Activated CD4-positive, alpha-beta T cell treated with anti-CD3 and anti-CD28 coated beads, Interleukin-2, amount 50 U/mL, for 4 hours (primary cell): ENCODE data around the gene ACR.

Source experiments
- DNase-seq, 2 experiments: peaks; one replicate each; pipeline ENCODE4 v3.0.0-alpha.2; 2020

ACR gene

DNA sequence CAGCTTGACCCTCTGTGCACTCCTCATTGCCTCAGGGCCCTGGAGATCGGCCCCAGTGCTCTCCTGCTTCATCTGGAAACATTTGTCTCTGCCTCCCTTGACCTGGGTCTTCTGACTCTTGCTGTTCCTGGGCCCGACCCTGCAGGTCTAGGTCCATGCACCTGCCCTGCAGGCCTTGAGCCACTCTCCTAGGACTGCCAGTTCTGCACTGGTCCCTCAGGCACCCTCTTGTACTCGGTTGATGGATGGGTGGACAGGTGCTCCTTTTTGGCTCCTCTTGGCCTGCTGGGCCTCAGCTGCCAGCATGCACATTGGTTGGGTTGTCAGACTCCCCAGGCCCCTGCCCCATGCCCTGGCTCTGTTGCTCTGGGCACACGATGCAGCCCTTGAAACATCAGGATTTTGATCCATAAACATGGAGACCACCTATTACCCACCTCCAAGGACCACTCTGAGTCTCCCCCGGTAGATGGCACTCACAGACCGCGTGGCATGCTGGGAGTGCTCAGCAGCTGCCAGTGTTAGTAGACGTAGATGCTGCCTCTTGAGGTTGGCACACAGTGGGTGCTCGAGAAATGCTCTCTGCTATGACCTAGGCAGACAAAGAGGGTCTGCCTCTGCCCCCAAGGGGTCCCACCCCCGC is 20.2 kb upstream of the ACR start:
- DNase-seq: no peak

DNA sequence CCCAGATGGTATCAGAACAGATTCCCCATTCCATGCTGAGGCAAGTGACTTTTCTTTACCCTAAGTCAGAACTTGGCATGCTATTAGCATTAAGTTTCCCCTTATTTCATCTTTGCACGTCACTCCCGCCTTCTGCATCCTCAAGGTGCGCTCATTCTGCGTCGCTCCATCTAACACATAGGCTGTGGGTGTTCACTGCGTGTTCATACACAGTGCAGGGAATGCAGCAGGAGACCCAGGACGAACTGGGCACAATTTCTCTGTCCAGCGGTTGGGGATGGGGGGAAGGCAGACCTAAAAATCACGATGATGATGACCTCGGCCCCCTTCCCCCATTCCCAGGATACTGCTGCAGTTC is 19.7 kb upstream of the ACR start:
- DNase-seq: no peak

GRCh38 chr22:50719814-50720300 is 18.1 kb upstream of the ACR start:
- DNase-seq: no peak

DNA sequence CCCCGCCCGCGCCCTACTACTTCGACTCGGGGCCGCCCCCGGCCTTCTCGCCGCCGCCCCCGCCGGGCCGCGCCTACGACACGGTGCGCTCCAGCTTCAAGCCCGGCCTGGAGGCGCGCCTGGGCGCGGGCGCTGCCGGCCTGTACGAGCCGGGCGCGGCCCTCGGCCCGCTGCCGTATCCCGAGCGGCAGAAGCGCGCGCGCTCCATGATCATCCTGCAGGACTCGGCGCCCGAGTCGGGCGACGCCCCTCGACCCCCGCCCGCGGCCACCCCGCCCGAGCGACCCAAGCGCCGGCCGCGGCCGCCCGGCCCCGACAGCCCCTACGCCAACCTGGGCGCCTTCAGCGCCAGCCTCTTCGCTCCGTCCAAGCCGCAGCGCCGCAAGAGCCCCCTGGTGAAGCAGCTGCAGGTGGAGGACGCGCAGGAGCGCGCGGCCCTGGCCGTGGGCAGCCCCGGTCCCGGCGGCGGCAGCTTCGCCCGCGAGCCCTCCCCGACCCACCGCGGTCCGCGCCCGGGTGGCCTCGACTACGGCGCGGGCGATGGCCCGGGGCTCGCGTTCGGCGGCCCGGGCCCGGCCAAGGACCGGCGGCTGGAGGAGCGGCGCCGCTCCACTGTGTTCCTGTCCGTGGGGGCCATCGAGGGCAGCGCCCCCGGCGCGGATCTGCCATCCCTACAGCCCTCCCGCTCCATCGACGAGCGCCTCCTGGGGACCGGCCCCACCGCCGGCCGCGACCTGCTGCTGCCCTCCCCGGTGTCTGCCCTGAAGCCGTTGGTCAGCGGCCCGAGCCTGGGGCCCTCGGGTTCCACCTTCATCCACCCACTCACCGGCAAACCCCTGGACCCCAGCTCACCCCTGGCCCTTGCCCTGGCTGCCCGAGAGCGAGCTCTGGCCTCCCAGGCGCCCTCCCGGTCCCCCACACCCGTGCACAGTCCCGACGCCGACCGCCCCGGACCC is 17.4 kb upstream of the ACR start:
- no peak for DNase-seq

DNA sequence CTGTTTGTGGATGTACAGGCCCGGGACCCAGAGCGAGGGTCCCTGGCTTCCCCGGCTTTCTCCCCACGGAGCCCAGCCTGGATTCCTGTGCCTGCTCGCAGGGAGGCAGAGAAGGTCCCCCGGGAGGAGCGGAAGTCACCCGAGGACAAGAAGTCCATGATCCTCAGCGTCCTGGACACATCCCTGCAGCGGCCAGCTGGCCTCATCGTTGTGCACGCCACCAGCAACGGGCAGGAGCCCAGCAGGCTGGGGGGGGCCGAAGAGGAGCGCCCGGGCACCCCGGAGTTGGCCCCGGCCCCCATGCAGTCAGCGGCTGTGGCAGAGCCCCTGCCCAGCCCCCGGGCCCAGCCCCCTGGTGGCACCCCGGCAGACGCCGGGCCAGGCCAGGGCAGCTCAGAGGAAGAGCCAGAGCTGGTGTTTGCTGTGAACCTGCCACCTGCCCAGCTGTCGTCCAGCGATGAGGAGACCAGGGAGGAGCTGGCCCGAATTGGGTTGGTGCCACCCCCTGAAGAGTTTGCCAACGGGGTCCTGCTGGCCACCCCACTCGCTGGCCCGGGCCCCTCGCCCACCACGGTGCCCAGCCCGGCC is 16.7 kb upstream of the ACR start:
- no peak for DNase-seq

DNA sequence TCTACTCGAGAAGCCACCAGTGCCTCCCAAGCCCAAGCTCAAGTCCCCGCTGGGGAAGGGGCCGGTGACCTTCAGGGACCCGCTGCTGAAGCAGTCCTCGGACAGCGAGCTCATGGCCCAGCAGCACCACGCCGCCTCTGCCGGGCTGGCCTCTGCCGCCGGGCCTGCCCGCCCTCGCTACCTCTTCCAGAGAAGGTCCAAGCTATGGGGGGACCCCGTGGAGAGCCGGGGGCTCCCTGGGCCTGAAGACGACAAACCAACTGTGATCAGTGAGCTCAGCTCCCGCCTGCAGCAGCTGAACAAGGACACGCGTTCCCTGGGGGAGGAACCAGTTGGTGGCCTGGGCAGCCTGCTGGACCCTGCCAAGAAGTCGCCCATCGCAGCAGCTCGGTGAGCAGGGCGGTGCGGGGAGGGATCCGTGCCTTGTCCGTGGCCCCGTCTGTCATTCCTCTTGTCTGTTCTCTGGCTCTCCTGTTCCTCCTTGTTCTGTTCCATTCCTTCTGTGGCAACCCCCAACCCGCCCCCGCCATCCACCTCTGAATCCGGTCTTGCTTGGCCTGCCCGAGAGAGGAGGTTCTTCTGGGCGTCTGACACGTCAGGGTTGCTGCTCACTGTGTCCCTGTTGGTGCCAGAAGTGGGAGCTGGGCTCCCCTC is 15.8 kb upstream of the ACR start:
- DNase-seq: no peak

DNA sequence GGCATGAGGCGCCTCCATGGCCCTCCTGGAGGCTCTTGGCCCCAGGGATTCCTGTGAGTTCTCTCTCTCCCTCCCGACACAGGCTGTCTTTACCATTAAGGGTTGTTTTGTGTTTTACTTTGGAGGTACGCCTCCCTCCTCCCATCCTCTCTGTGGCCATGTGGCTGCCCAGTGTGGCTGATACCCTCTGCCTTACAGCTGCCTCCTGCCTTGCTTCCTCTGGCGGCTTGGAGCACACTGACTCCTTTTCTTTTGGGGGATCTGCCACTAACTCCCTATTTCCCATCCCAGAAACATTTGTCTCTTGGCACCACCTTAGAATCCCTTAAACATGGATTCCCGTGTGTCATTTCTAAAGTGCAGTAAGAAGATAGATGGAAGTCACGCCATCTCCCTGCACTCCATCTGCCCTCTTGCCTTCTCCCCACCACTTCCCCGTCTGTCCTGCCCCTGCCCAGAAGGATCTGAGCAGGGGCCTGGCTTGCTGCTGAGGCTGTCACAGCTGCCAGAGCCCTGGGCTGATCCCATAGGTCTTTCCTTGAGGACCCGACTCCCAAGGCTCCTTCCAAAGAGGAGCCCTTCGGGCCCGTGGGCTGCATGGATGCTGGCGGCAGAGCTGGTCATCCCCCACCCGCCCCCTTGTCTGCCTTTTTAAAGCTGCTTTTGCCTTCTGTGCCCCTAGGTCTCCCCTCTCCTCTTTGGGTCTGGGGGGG is 15.1 kb upstream of the ACR start:
- no peak for DNase-seq

DNA sequence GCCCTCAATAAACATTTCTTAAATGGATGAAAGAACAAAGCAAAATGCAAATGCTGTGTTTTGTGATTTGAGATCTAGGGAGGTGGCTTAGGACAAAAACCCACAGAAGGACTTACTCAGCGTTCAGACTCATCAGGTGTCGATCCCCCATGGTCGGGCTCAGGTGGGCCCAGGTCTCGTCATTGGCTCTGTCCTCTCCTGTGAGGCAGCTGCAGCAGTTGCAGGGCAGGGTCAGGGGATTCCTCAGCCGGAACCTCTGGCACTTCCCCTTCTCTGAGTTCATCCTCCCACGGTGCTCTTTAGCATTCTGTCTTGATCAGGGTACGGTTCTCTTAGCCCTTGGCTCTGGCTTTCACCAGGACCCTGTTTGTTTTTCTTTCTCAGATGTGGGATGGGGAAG is 14.0 kb upstream of the ACR start:
- DNase-seq: no peak

DNA sequence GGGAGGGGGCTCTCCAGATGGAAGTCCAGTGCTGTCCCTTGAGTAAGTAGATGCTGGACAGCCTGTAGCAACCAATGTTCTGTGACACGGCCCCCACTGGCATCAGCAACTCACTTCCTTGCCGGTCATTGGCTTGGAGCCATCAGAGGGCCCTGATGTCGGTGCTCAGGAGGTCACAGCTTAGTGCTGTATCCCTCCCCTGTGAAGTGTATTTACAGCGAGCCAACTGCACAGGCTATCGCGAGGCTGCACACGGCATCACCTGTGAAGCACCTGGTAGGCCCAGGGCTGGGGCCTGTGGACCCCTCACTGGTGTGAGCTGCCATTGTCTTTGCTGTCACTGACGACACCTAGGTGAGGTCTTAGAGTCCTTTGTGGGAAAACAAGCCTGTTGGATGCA is 13.4 kb upstream of the ACR start:
- no peak for DNase-seq

DNA sequence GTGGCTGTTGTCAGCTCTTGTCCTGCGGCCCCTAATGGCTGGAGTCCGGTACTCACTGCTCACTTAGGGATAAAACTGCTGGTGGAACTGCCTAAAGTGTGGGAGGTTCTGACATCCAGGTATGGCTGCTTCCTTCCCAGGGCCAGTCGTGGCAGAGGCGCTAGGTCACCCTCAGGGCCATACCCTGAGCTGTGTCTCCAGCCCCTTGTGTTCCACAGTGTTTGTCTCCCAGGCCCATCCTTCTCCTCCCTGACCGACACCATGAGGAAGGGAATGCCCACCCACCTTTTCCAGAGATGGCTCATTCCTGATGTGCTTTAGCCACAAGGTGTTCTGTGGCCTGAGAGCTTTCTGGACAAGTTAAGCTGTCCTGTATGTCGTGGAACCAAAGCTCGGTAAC is 12.4 kb upstream of the ACR start:
- DNase-seq: no peak

- no peak for DNase-seq
Measured at GRCh38 chr22:50726643-50727340, 11.2 kb upstream of the ACR start.

DNA sequence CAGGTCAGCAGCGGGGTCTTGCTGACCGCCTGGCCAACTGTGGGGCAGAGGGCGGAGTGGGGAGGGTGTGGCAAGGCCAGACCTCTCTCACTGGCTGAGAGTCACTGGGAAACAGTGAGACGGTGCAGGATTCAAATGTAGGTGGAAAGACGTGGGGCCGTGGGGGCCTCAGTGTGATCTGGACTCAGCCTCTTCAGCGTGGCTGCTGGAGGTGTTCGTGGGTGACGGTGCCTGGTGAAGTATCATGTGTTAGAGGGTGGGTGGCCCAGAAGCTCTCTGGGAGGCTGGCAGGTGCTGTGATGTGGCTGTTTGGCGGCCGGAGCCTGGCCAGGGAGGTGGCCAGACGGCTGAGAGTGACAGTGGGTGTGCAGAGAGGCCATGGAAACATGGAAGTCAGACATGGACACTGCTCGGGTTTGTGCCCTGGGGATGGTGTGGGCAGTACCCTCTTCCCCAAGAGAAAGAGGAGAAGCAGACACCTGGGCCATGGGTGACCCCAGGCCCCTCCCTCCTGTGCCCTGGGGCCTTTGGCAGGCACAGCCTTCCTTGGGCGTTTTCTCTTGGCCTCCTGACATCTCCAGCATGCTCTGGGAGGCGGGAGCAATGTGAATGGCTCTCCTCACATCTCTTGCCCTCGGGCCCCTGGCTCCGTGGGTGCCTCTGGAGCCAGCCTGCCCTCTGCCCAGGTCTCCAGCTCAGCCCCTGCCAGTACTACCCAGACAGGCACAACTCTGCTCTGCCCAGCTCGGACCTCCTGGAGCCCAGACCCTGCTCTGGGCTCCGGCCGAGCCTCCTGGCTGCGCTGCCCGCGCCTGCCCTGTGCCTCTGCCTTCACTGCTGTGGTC is 10.1 kb upstream of the ACR start:
- DNase-seq: no peak

DNA sequence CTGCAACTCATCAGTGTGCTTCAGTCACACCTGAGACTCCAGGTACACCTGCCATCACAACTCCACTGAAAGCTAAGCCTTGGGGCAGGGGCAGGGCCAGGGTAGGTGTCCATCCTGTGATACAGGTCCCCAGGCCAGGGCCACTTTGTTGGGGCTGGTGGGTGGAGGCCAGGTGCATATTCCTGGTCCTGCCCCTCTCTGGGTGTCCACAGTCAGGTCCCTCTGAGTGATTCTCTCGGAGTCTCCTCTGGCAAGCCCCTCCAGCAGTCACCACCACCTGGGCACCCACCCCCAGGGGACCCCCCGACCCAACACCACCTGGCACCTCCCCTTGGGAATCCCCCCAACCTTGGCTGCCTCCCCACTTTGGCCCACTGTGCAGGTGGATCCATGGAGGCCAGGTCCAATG is 9.5 kb upstream of the ACR start:
- no peak for DNase-seq

- DNase-seq: no peak
Measured at GRCh38 chr22:50729391-50730012, 8.5 kb upstream of the ACR start.

- DNase-seq: no peak
Measured at GRCh38 chr22:50730013-50730891, 7.8 kb upstream of the ACR start.

DNA sequence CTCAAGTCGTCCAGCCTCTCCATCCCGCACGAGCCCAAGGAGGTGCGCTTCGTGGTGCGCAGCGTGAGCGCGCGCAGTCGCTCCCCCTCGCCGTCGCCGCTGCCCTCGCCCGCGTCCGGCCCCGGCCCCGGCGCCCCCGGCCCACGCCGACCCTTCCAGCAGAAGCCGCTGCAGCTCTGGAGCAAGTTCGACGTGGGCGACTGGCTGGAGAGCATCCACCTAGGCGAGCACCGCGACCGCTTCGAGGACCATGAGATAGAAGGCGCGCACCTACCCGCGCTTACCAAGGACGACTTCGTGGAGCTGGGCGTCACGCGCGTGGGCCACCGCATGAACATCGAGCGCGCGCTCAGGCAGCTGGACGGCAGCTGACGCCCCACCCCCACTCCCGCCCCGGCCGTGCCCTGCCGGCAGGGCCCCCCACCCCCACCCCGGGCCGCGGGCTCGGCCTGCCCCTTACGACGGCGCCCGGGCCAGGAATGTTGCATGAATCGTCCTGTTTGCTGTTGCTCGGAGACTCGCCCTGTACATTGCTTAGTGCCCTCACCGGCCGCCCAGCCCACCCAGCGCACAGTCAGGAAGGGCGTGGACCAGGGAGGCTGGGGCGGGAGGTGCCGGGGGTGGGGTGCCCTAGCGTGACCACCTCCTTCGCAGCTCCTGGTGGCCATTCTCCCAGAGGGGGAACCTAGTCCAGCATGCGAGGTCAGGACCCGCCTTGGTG is 6.9 kb upstream of the ACR start:
- DNase-seq: no peak

DNA sequence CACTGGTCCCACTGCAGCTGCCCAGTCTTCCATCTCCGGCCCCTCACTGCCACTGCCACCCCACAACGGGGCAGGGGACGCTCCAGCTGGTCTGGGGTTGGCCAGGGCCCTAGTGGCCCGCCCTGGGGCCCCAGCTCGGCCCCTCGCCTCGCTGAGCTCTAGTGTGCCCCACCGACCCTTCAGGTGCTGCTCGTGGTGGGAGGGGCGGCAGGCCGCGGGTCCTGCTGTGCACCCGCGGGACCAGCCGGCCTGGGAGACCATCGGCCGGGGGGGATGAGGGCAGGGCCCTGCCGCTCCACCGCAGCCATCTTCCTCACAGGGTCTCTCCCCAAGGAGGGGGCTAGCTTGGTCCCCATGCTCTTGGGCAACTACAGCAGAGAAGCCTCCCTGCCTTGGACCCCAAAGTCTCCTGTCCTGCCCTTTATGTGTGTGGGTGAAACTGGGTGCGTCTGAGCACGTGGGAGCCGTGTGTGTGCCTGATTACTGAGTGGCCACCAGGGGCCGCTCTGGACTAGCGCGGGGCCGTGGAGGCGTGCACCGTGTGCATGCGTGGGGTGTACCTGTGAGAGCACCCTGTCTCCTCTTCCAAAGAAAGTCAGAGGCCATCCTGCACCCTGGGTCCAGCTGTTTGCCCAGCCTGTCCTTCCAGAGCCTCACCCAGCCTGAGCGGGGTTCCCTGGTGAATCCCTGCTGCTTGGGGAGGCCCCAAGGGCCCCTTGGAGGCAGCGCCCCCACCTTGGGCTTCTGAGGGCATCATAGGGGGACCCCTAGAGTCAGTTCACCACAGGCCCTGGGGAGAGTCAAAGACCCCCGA is 6.0 kb upstream of the ACR start:
- peak; percentile 53 to 54 for DNase-seq

DNA sequence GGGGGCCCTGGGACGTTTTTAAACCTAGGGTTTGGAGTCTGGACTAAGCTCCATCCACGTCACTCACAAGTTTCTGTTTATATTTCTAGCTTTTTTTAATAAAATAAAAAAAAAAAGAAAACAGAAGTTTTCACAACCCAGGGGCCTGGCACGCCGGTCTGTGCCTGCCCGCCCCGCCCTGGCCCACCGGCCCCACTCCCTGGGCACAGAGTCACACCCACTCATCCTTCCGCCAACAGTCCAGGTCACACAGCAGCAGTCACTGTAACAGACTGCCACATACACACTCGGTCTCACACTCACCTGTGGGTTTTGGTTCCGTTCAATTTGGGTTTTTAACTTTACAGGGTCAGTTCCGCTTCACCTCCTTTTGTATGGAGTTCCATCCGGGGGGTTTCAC is 5.3 kb upstream of the ACR start:
- DNase-seq: no peak
